HG03103 (cell line): ENCODE data around the gene SHC3.
"Not testable (repeated sequence)": the region's sequence is repeated elsewhere in the genome, so short reads cannot be mapped to it uniquely, and the experiment has no call there.

Experiments used
- ATAC-seq: cut with Tn5 transposase; IDR thresholded peaks from one replicate; pipeline ENCODE4 v1.9.1; 2021; ENCODE audit warnings: low read depth; ENCODE audit not compliant: unreplicated experiment

SHC3 gene

GRCh38 chr9:89177944-89178829 lies at the start of gene SHC3:
Gene SHC3 (minus strand): TSS chr9:89178818. CDS start chr9:89178460, 358 bp downstream.
- no peak for ATAC-seq

- ATAC-seq, result no peak
Measured at GRCh38 chr9:89225991-89226471, 47.4 kb upstream of the SHC3 start.

- ATAC-seq, result no peak
Measured at GRCh38 chr9:89225587-89225986, 47.0 kb upstream of the SHC3 start.

- no peak for ATAC-seq
Measured at GRCh38 chr9:89225036-89225435, 46.4 kb upstream of the SHC3 start.

GRCh38 chr9:89224633-89225032 lies 46.0 kb upstream of the SHC3 start:
- ATAC-seq, result no peak

GRCh38 chr9:89223396-89223977 lies 44.9 kb upstream of the SHC3 start:
- ATAC-seq, result no peak

- no peak for ATAC-seq
Measured at GRCh38 chr9:89219637-89220036, 41.0 kb upstream of the SHC3 start.

- ATAC-seq, result no peak
Measured at GRCh38 chr9:89218040-89218928, 39.7 kb upstream of the SHC3 start.

GRCh38 chr9:89215342-89215741 lies 36.7 kb upstream of the SHC3 start:
- ATAC-seq, result no peak

GRCh38 chr9:89213396-89213880 lies 34.8 kb upstream of the SHC3 start:
- no peak for ATAC-seq

GRCh38 chr9:89212171-89212570 lies 33.6 kb upstream of the SHC3 start:
- no peak for ATAC-seq

- not testable (repeated sequence) for ATAC-seq
Measured at GRCh38 chr9:89209311-89209710, 30.7 kb upstream of the SHC3 start.

GRCh38 chr9:89207026-89207425 lies 28.4 kb upstream of the SHC3 start:
- no peak for ATAC-seq

GRCh38 chr9:89204801-89205200 lies 26.2 kb upstream of the SHC3 start:
- no peak for ATAC-seq

- ATAC-seq, result no peak
Measured at GRCh38 chr9:89195131-89195797, 16.6 kb upstream of the SHC3 start.

GRCh38 chr9:89194421-89195130 lies 16.0 kb upstream of the SHC3 start:
- ATAC-seq, result no peak

- ATAC-seq, result no peak
Measured at GRCh38 chr9:89191004-89191403, 12.4 kb upstream of the SHC3 start.

GRCh38 chr9:89189215-89189614 lies 10.6 kb upstream of the SHC3 start:
- ATAC-seq, result no peak

GRCh38 chr9:89187950-89188349 lies 9.3 kb upstream of the SHC3 start:
- no peak for ATAC-seq

- no peak for ATAC-seq
Measured at GRCh38 chr9:89187541-89187940, 8.9 kb upstream of the SHC3 start.
